ENCODE results near the gene ARID2. TPM values are rescaled to one million over a fixed set of nuclear protein-coding genes. Genes with fewer than 3 reads are reported as not detected.

ARID2 gene
- total and polyA plus RNA-seq, 2 of the 13 experiments (the other 11 are each of a cell fraction or from before 2014, with no cell fraction given), result 15.9 to 22.2 TPM

DNA sequence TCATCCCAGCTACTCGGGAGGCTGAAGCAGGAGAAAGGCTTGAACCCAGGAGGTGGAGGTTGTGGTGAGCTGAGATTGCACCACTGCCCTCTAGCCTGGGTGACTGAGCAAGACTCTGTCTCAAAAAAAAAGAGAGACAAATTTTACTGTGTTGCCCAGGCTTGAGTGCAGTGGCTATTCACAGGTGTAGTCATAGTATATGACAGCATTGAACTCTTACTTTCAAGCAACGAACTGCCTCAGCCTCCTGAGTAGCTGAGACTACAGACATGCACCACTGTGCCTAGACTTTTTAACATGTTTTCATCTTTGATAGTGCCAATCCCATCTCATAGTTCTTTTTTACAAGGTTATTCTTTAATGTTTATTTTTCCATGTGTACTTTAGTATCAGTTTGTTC is 13.7 kb downstream of the ARID2 start:
- Histone ChIP-seq H3K9me3 (ENCODE audit: low read length) (no peaks in the 10 kb centered on the region), H3K79me2 (ENCODE audit: insufficient read depth, low read length) (peaks cover 93% of the 10 kb centered on the region), H3K4me2 (ENCODE audit: low read depth, low read length) (no peak overlapping the region), H3K36me3 (replicated peaks in 1 of 2; ENCODE audit: control insufficient read depth in 1 of 2, insufficient read depth in 2 of 2, low read length in 2 of 2) (peaks cover 0 to 8% of the 10 kb centered on the region in 2 experiments; a peak in 1 of 5 replicates), H3K27me3 (ENCODE audit: control insufficient read depth in 1 of 2, insufficient read depth in 2 of 2, low read length in 2 of 2) (no peaks in the 10 kb centered on the region), H3K27ac (ENCODE audit: extremely low read length, insufficient read depth, low read length) (no peak overlapping the region), H2AFZ (ENCODE audit: low read length) (no peak overlapping the region), H3K4me3 (replicated peaks in 1 of 3; ENCODE audit: insufficient read depth in 1 of 3, low read depth in 2 of 3, low read length in 3 of 3) (no peak overlapping the region), H3K9ac (ENCODE audit: insufficient read depth, low read depth, low read length) (no peak overlapping the region), H4K20me1 (ENCODE audit: insufficient read depth, low read length) (peaks cover 23% of the 10 kb centered on the region), H3K4me1 (ENCODE audit: insufficient read depth, low read length) (peaks cover 13% of the 10 kb centered on the region; the same call in 1 of the 2 replicates)
- no peak for FAIRE-seq
- ChIA-PET POLR2A (no interaction called here), CTCF (ENCODE audit: low intra/inter-chr PET ratio, low total read pairs) (no interaction called here)
- DNase-seq (ENCODE audit: low spot score), result no peak
- no peak for ATAC-seq
- 88% methylated on average over 2 of the region's 2 CpGs for WGBS (ENCODE audit: low lambda C conversion rate)
- BruUV-seq (replicated peaks), result no TSS peak
- intact Hi-C loops (cut with micrococcal nuclease; ENCODE audit: unreplicated experiment), result no loop called here
- in situ Hi-C loops (cut with HindIII; ENCODE audit: extremely low pct_ligation_motif_present, low pct_unique_long_range_greater_than_20kb), result loop anchor here (25.0 kb wide), 1 partner anchor 556 kb away; no protein-coding TSS in a partner anchor
- TF ChIP-seq SETDB1 (CRISPR knock-in tag; IDR thresholded peaks at IDR 0.05; ENCODE audit: borderline replicate concordance) (no peak), KDM6A (CRISPR knock-in tag; IDR thresholded peaks at IDR 0.05; ENCODE audit: low read depth) (no peak), ZFX (CRISPR knock-in tag; IDR thresholded peaks at IDR 0.05; ENCODE audit: low read depth) (no peak), MYC (CRISPR knock-in tag; IDR thresholded peaks at IDR 0.05; ENCODE audit: borderline replicate concordance) (no peak), ATM (IDR thresholded peaks at IDR 0.05; ENCODE audit: borderline replicate concordance) (no peak)
- TF ChIP-seq, protein P1, sequence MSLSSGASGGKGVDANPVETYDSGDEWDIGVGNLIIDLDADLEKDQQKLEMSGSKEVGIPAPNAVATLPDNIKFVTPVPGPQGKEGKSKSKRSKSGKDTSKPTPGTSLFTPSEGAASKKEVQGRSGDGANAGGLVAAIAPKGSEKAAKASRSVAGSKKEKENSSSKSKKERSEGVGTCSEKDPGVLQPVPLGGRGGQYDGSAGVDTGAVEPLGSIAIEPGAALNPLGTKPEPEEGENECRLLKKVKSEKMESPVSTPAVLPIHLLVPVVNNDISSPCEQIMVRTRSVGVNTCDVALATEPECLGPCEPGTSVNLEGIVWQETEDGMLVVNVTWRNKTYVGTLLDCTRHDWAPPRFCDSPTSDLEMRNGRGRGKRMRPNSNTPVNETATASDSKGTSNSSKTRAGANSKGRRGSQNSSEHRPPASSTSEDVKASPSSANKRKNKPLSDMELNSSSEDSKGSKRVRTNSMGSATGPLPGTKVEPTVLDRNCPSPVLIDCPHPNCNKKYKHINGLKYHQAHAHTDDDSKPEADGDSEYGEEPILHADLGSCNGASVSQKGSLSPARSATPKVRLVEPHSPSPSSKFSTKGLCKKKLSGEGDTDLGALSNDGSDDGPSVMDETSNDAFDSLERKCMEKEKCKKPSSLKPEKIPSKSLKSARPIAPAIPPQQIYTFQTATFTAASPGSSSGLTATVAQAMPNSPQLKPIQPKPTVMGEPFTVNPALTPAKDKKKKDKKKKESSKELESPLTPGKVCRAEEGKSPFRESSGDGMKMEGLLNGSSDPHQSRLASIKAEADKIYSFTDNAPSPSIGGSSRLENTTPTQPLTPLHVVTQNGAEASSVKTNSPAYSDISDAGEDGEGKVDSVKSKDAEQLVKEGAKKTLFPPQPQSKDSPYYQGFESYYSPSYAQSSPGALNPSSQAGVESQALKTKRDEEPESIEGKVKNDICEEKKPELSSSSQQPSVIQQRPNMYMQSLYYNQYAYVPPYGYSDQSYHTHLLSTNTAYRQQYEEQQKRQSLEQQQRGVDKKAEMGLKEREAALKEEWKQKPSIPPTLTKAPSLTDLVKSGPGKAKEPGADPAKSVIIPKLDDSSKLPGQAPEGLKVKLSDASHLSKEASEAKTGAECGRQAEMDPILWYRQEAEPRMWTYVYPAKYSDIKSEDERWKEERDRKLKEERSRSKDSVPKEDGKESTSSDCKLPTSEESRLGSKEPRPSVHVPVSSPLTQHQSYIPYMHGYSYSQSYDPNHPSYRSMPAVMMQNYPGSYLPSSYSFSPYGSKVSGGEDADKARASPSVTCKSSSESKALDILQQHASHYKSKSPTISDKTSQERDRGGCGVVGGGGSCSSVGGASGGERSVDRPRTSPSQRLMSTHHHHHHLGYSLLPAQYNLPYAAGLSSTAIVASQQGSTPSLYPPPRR (CRISPR knock-in tag; IDR thresholded peaks at IDR 0.05; ENCODE audit: borderline replicate concordance), result no peak
- TF ChIP-seq, protein P2, sequence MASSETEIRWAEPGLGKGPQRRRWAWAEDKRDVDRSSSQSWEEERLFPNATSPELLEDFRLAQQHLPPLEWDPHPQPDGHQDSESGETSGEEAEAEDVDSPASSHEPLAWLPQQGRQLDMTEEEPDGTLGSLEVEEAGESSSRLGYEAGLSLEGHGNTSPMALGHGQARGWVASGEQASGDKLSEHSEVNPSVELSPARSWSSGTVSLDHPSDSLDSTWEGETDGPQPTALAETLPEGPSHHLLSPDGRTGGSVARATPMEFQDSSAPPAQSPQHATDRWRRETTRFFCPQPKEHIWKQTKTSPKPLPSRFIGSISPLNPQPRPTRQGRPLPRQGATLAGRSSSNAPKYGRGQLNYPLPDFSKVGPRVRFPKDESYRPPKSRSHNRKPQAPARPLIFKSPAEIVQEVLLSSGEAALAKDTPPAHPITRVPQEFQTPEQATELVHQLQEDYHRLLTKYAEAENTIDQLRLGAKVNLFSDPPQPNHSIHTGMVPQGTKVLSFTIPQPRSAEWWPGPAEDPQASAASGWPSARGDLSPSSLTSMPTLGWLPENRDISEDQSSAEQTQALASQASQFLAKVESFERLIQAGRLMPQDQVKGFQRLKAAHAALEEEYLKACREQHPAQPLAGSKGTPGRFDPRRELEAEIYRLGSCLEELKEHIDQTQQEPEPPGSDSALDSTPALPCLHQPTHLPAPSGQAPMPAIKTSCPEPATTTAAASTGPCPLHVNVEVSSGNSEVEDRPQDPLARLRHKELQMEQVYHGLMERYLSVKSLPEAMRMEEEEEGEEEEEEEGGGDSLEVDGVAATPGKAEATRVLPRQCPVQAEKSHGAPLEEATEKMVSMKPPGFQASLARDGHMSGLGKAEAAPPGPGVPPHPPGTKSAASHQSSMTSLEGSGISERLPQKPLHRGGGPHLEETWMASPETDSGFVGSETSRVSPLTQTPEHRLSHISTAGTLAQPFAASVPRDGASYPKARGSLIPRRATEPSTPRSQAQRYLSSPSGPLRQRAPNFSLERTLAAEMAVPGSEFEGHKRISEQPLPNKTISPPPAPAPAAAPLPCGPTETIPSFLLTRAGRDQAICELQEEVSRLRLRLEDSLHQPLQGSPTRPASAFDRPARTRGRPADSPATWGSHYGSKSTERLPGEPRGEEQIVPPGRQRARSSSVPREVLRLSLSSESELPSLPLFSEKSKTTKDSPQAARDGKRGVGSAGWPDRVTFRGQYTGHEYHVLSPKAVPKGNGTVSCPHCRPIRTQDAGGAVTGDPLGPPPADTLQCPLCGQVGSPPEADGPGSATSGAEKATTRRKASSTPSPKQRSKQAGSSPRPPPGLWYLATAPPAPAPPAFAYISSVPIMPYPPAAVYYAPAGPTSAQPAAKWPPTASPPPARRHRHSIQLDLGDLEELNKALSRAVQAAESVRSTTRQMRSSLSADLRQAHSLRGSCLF (CRISPR knock-in tag; IDR thresholded peaks at IDR 0.05; ENCODE audit: borderline replicate concordance), result no peak
- TF ChIP-seq, protein P3, sequence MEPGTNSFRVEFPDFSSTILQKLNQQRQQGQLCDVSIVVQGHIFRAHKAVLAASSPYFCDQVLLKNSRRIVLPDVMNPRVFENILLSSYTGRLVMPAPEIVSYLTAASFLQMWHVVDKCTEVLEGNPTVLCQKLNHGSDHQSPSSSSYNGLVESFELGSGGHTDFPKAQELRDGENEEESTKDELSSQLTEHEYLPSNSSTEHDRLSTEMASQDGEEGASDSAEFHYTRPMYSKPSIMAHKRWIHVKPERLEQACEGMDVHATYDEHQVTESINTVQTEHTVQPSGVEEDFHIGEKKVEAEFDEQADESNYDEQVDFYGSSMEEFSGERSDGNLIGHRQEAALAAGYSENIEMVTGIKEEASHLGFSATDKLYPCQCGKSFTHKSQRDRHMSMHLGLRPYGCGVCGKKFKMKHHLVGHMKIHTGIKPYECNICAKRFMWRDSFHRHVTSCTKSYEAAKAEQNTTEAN (CRISPR knock-in tag; conservative IDR thresholded peaks at IDR 0.05), result no peak
- TF ChIP-seq, protein P4, sequence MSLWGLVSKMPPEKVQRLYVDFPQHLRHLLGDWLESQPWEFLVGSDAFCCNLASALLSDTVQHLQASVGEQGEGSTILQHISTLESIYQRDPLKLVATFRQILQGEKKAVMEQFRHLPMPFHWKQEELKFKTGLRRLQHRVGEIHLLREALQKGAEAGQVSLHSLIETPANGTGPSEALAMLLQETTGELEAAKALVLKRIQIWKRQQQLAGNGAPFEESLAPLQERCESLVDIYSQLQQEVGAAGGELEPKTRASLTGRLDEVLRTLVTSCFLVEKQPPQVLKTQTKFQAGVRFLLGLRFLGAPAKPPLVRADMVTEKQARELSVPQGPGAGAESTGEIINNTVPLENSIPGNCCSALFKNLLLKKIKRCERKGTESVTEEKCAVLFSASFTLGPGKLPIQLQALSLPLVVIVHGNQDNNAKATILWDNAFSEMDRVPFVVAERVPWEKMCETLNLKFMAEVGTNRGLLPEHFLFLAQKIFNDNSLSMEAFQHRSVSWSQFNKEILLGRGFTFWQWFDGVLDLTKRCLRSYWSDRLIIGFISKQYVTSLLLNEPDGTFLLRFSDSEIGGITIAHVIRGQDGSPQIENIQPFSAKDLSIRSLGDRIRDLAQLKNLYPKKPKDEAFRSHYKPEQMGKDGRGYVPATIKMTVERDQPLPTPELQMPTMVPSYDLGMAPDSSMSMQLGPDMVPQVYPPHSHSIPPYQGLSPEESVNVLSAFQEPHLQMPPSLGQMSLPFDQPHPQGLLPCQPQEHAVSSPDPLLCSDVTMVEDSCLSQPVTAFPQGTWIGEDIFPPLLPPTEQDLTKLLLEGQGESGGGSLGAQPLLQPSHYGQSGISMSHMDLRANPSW (CRISPR knock-in tag; IDR thresholded peaks at IDR 0.05; ENCODE audit: borderline replicate concordance), result no peak

All from HepG2 (cell line).